HCT116 (cell line): ENCODE measurements around the gene ENOSF1. TPM values are rescaled to one million over a fixed set of nuclear protein-coding genes. Genes with fewer than 3 reads are reported as not detected.

Experiments used
- ATAC-seq: fragments of 200-7000 bp; cut with Tn5 transposase; 2 replicates; pipeline ENCODE4 v1.9.1; 2020; ENCODE audit warnings: mild to moderate bottlenecking, moderate library complexity
- BruUV-seq: library from RNA; stranded (reverse); fragments of 400-500 nt; replicated peaks from 2 replicates; lab custom pipeline; 2021; lab: Mats Ljungman, UMichigan
- CTCF ChIA-PET: fragments of 300-600 bp; sonication (Branson Sonifier 250); formaldehyde crosslinking; loops from one replicate; lab custom pipeline; 2021; ENCODE audit warnings: antibody characterized with exemption; lab: Charles Lee
- POLR2A ChIA-PET: fragments of 300-600, 350-600 bp; sonication (Branson Sonifier 250); formaldehyde crosslinking; loops from one replicate; lab custom pipeline; 2021; ENCODE audit warnings: antibody characterized with exemption; lab: Charles Lee
- RAD21 ChIA-PET, 2 experiments: fragments of 300-600 bp; sonication (Branson Sonifier 250); formaldehyde crosslinking; loops; one replicate each; lab custom pipeline; 2023; ENCODE audit warnings: low total read pairs in 2 of 2; ENCODE audit not compliant: uncharacterized antibody in 2 of 2, unreplicated experiment in 2 of 2, low non-redundant PET in 1 of 2; lab: Charles Lee
- DNase-seq: peaks from one replicate; pipeline ENCODE4 v3.0.0-alpha.2; 2010; ENCODE audit warnings: low read depth, low spot score
- H2AFZ ChIP-seq: fragments of 200-600 bp; shearing (Covaris generic), sonication (generic); 2 replicates; pipeline ENCODE4 v1.6.1; 2017; ENCODE audit warnings: low read depth, mixed run types, mixed read lengths, antibody characterized with exemption, low read length; ENCODE audit not compliant: poor library complexity, severe bottlenecking
- H3K27ac ChIP-seq: 2 replicates; pipeline ENCODE4 v1.5.1; 2012; ENCODE audit warnings: low read depth, low read length
- H3K27me3 ChIP-seq: fragments of 200-600 bp; sonication (generic); 2 replicates; pipeline ENCODE4 v1.6.1; 2016; ENCODE audit warnings: mixed run types, low read length, mixed read lengths; ENCODE audit not compliant: insufficient read depth
- H3K36me3 ChIP-seq, 2 experiments: fragments of 200-500 bp in 1 of 2; fragments of 200-600 bp in 1 of 2; sonication (Bioruptor generic) in 1 of 2; sonication (generic) in 1 of 2; 2 replicates each; pipeline versions ENCODE4 v1.5.1 to v1.6.1; 2014 to 2016; ENCODE audit warnings: low read length in 2 of 2, inconsistent platforms in 1 of 2, mixed read lengths in 1 of 2, mixed run types in 1 of 2; ENCODE audit not compliant: insufficient read depth in 2 of 2, control insufficient read depth in 1 of 2
- H3K4me1 ChIP-seq, 2 experiments: fragments of 200-600 bp in 1 of 2; sonication (generic) in 1 of 2; 2 replicates each; pipeline versions ENCODE4 v1.5.1 to v1.6.1; 2012 to 2017; ENCODE audit warnings: low read length in 2 of 2, inconsistent platforms in 1 of 2, mild to moderate bottlenecking in 1 of 2, mixed read lengths in 1 of 2, mixed run types in 1 of 2, moderate library complexity in 1 of 2; ENCODE audit not compliant: insufficient read depth in 2 of 2, control insufficient read depth in 1 of 2
- H3K4me2 ChIP-seq: fragments of 200-600 bp; sonication (generic); 2 replicates; pipeline ENCODE4 v1.6.1; 2017; ENCODE audit warnings: mixed run types, low read length, mixed read lengths
- H3K4me3 ChIP-seq, 2 experiments: fragments of 200-600 bp in 1 of 2; sonication (generic) in 1 of 2; replicated peaks in 1 of 2; 2 replicates each; pipeline ENCODE4 v1.5.1; 2011 to 2016; ENCODE audit warnings: low read length in 2 of 2, control low read depth in 1 of 2, low read depth in 1 of 2, mild to moderate bottlenecking in 1 of 2, mixed read lengths in 1 of 2, mixed run types in 1 of 2
- H3K79me2 ChIP-seq: fragments of 200-600 bp; sonication (generic); 2 replicates; pipeline ENCODE4 v1.6.1; 2017; ENCODE audit warnings: mild to moderate bottlenecking, mixed run types, low read length, moderate library complexity, mixed read lengths; ENCODE audit not compliant: insufficient read depth
- H3K9ac ChIP-seq: fragments of 200-600 bp; sonication (generic); 2 replicates; pipeline ENCODE4 v1.6.1; 2016; ENCODE audit warnings: low read length, mixed read lengths
- H3K9me2 ChIP-seq: fragments of 200-600 bp; sonication (generic), shearing (Covaris generic); 2 replicates; pipeline ENCODE4 v1.6.1; 2017; ENCODE audit warnings: mixed run types, mild to moderate bottlenecking, moderate library complexity; ENCODE audit not compliant: insufficient read depth
- H3K9me3 ChIP-seq, 2 experiments: fragments of 200-500 bp in 1 of 2; fragments of 200-600 bp in 1 of 2; sonication (Bioruptor generic) in 1 of 2; sonication (generic) in 1 of 2; 2 replicates each; pipeline ENCODE4 v1.6.1; 2014 to 2017; ENCODE audit warnings: low read length in 2 of 2, mixed read lengths in 2 of 2, inconsistent platforms in 1 of 2, low read depth in 1 of 2, mild to moderate bottlenecking in 1 of 2, mixed run types in 1 of 2, moderate library complexity in 1 of 2; ENCODE audit not compliant: control insufficient read depth in 1 of 2, insufficient read depth in 1 of 2
- H4K20me1 ChIP-seq: fragments of 200-600 bp; sonication (generic), shearing (Covaris generic); 2 replicates; pipeline ENCODE4 v1.6.1; 2017; ENCODE audit warnings: mixed run types, mild to moderate bottlenecking, moderate library complexity; ENCODE audit not compliant: insufficient read depth
- ATF3 ChIP-seq: IDR thresholded peaks from 2 replicates; pipeline ENCODE4 v1.6.1; 2012
- CBX3 ChIP-seq: IDR thresholded peaks from 2 replicates; pipeline ENCODE4 v1.6.1; 2012; ENCODE audit warnings: low read depth
- CEBPB ChIP-seq: IDR thresholded peaks from 2 replicates; pipeline ENCODE4 v1.6.1; 2012; ENCODE audit warnings: low read depth
- CTCF ChIP-seq, 3 experiments: fragments of 200-600 bp in 1 of 3; sonication (generic) in 1 of 3; IDR thresholded peaks in 2 of 3; conservative IDR thresholded peaks in 1 of 3; 2 replicates each; pipeline ENCODE4 v1.5.1; 2012 to 2017; ENCODE audit warnings: low read depth in 2 of 3, low read length in 2 of 3, antibody characterized with exemption in 1 of 3, borderline replicate concordance in 1 of 3, control low read depth in 1 of 3, mild to moderate bottlenecking in 1 of 3, mixed read lengths in 1 of 3, mixed run types in 1 of 3, moderate library complexity in 1 of 3; ENCODE audit not compliant: insufficient read depth in 1 of 3
- EGR1 ChIP-seq: IDR thresholded peaks from 2 replicates; pipeline ENCODE4 v1.6.1; 2012; ENCODE audit warnings: low read depth
- ELF1 ChIP-seq: IDR thresholded peaks from 2 replicates; pipeline ENCODE4 v1.6.1; 2012; ENCODE audit warnings: low read depth, borderline replicate concordance
- EZH2 ChIP-seq: fragments of 200-600 bp; sonication (generic); IDR thresholded peaks from 2 replicates; pipeline ENCODE4 v1.6.1; 2017; ENCODE audit warnings: antibody characterized with exemption, mixed run types
- EZH2phosphoT487 ChIP-seq: fragments of 200-600 bp; IDR thresholded peaks from 2 replicates; pipeline ENCODE4 v1.6.1; 2018; ENCODE audit warnings: antibody characterized with exemption, borderline replicate concordance
- JUND ChIP-seq: IDR thresholded peaks from 2 replicates; pipeline ENCODE4 v1.6.1; 2012
- MAX ChIP-seq: IDR thresholded peaks from 2 replicates; pipeline ENCODE4 v1.6.1; 2012
- POLR2A ChIP-seq: IDR thresholded peaks from 2 replicates; pipeline ENCODE4 v1.7.0; 2011; ENCODE audit warnings: borderline replicate concordance; ENCODE audit not compliant: insufficient read depth, insufficient read length; ENCODE audit errors: extremely low read depth
- POLR2AphosphoS5 ChIP-seq: IDR thresholded peaks from 2 replicates; pipeline ENCODE4 v1.6.1; 2011; ENCODE audit warnings: mild to moderate bottlenecking, low read depth, low read length, moderate library complexity
- RAD21 ChIP-seq: IDR thresholded peaks from 2 replicates; pipeline ENCODE4 v1.6.1; 2012; ENCODE audit warnings: low read depth, mild to moderate bottlenecking
- REST ChIP-seq: IDR thresholded peaks from 2 replicates; pipeline ENCODE4 v1.6.1; 2012; ENCODE audit warnings: low read depth
- SIN3A ChIP-seq: IDR thresholded peaks from 2 replicates; pipeline ENCODE4 v1.6.1; 2012; ENCODE audit warnings: low read depth
- SP1 ChIP-seq: IDR thresholded peaks from 2 replicates; pipeline ENCODE4 v1.6.1; 2012; ENCODE audit warnings: low read depth
- SRF ChIP-seq: IDR thresholded peaks from 2 replicates; pipeline ENCODE4 v1.6.1; 2012; ENCODE audit warnings: low read depth
- TCF7L2 ChIP-seq: IDR thresholded peaks from 2 replicates; pipeline ENCODE4 v1.7.0; 2011; ENCODE audit warnings: borderline replicate concordance, inconsistent platforms; ENCODE audit not compliant: insufficient read depth, insufficient read length; ENCODE audit errors: extremely low read depth
- YY1 ChIP-seq: IDR thresholded peaks from 2 replicates; pipeline ENCODE4 v1.6.1; 2011; ENCODE audit warnings: low read length, low read depth, moderate library complexity, mild to moderate bottlenecking; ENCODE audit not compliant: insufficient replicate concordance; ENCODE audit errors: extremely low read depth
- ZFX ChIP-seq: fragments of 450-650 bp; IDR thresholded peaks from 2 replicates; pipeline ENCODE4 v1.6.1; 2017
- intact Hi-C: fragments of 100-400 bp; cut with micrococcal nuclease; formaldehyde crosslinking; loops from 2 replicates; pipeline ENCODE4 v1.10.0; 2022
- total RNA-seq: library from RNA; stranded (reverse); gene quantifications from one replicate; pipeline ENCODE4 v1.2.1, GENCODE V29; 2021; ENCODE audit not compliant: unreplicated experiment

The ENOSF1 gene
- total RNA-seq, 1 experiment from 2014 or later, result 90.0 TPM

GRCh38 chr18:658947-659533, 53.4 kb downstream of the ENOSF1 start:
- intact Hi-C loops, result loop anchor here (5.0 kb wide), 1 partner anchor 53 kb away; the partner anchor contains the start of gene ENOSF1
- H3K9ac ChIP-seq, result peak overlapping the region; percentile 99

More at GRCh38 chr18:658947-659533, 53.4 kb downstream of the ENOSF1 start:
- ATAC-seq, result no peak
- POLR2A ChIA-PET, result interaction anchor here (1.7 kb wide), 1 partner anchor 9 kb away, joined by 3 read pairs; no protein-coding TSS in a partner anchor
- Histone ChIP-seq H3K27me3 (no peaks in the 10 kb centered on the region), H3K27ac (peak overlapping the region; percentile 100), H3K79me2 (peaks cover 66% of the 10 kb centered on the region), H2AFZ (no peak overlapping the region), H3K9me3 (no peaks in the 10 kb centered on the region), H3K4me3 (peak overlapping the region; percentile 85 to 96), H3K9me2 (no peaks in the 10 kb centered on the region), H3K36me3 (peaks cover 19 to 32% of the 10 kb centered on the region in 2 experiments), H3K4me2 (peak overlapping the region; percentile 94), H4K20me1 (no peaks in the 10 kb centered on the region), H3K4me1 (peaks cover 9 to 22% of the 10 kb centered on the region in 2 experiments; a peak in 3 of 4 replicates)
- RAD21 ChIA-PET, result no interaction called here
- TF ChIP-seq SP1 (no peak), TCF7L2 (no peak), RAD21 (no peak), ATF3 (no peak), JUND (no peak), ZFX (no peak), POLR2AphosphoS5 (no peak), CTCF (IDR thresholded peaks at IDR 0.05 in 2 of 3, conservative IDR thresholded peaks at IDR 0.05 in 1 of 3; ENCODE audit: borderline replicate concordance in 1 of 3, insufficient read depth in 1 of 3, low read depth in 2 of 3, low read length in 2 of 3) (no peak), ELF1 (no peak), CBX3 (no peak), EZH2phosphoT487 (no peak), EGR1 (no peak), YY1 (no peak), SRF (no peak), REST (no peak), POLR2A (no peak), MAX (no peak), CEBPB (no peak), SIN3A (no peak), EZH2 (no peak)
- CTCF ChIA-PET, result interaction anchor here (2.4 kb wide), 1 partner anchor 35 kb away, joined by 11 read pairs; no protein-coding TSS in a partner anchor
- no peak for DNase-seq
- TSS peak; percentile 49 for BruUV-seq
